Gastroesophageal sphincter (tissue), 3 donors: ENCODE results near the gene EHBP1L1.

Experiments used
- POLR2A ChIP-seq, 2 donors: fragments of 450-650 bp; IDR thresholded peaks; one replicate each; pipeline ENCODE4 v1.6.1; 2017; ENCODE audit warnings: antibody characterized with exemption in 2 of 2, mild to moderate bottlenecking in 2 of 2, moderate library complexity in 1 of 2
- POLR2AphosphoS5 ChIP-seq: sonication (generic); formaldehyde crosslinking; IDR thresholded peaks from one replicate; pipeline ENCODE4 v1.6.1; 2017; ENCODE audit warnings: antibody characterized with exemption
- TF ChIP-seq, protein P1 (sequence below), 4 experiments: fragments of 200-600 bp in 2 of 4; fragments of 450-650 bp in 2 of 4; sonication (generic) in 1 of 4; IDR thresholded peaks; one replicate each; pipeline ENCODE4 v1.5.1; 2017 to 2019; ENCODE audit warnings: antibody characterized with exemption in 4 of 4, mild to moderate bottlenecking in 2 of 4, moderate library complexity in 2 of 4

DNA sequence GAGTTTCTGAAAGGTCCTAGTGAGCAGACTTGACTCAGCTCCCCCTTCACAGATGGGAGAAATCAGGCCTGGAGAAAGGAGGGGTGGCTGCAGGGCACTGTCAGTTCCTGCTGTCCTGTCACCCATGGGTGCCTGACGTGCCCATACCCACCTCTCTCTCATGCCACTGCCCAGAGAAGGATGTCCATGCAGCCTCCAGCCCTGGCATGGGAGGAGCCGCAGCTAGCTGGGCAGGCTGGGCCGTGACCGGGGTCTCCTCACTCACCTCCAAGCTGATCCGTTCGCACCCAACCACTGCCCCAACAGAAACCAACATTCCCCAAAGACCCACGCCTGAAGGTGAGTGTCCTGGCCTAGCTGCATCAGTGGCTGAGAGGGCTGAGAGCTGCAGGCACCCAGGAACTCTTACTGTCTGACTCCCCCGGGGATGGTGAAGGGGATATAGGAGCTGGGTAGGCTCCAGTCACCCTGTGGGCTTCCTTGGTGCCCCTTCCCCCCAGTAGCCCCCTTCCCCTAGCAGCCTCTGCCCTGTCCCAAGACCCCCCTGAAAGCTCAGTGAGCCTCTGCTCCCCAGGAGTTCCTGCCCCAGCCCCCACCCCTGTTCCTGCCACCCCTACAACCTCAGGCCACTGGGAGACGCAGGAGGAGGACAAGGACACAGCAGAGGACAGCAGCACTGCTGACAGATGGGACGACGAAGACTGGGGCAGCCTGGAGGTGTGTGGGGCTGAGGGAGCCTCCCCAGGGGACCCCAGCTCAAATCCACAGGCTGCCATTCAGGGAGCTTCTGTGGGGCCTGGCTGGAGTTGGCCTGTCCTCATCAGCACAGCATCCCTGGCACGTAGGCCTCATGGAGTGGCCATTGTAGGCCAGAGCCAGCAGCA is 39.2 kb upstream of the EHBP1L1 start:
- TF ChIP-seq POLR2A (IDR thresholded peaks at IDR 0.05) (no peak), POLR2AphosphoS5 (no peak)
- TF ChIP-seq, protein P1, sequence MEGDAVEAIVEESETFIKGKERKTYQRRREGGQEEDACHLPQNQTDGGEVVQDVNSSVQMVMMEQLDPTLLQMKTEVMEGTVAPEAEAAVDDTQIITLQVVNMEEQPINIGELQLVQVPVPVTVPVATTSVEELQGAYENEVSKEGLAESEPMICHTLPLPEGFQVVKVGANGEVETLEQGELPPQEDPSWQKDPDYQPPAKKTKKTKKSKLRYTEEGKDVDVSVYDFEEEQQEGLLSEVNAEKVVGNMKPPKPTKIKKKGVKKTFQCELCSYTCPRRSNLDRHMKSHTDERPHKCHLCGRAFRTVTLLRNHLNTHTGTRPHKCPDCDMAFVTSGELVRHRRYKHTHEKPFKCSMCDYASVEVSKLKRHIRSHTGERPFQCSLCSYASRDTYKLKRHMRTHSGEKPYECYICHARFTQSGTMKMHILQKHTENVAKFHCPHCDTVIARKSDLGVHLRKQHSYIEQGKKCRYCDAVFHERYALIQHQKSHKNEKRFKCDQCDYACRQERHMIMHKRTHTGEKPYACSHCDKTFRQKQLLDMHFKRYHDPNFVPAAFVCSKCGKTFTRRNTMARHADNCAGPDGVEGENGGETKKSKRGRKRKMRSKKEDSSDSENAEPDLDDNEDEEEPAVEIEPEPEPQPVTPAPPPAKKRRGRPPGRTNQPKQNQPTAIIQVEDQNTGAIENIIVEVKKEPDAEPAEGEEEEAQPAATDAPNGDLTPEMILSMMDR (IDR thresholded peaks at IDR 0.05), result no peak
